ENCODE results near the gene ZNF407. TPM values are rescaled to one million over a fixed set of nuclear protein-coding genes. Genes with fewer than 3 reads are reported as not detected.

ZNF407 gene
- total RNA-seq, 1 donor from 2014 or later = 14.2 TPM

GRCh38 chr18:75035928-75036327, 438.3 kb downstream of the ZNF407 start:
- H3K4me3 Mint-ChIP-seq (ENCODE audit: unreplicated experiment) = no peak overlapping the region
- H3K27me3 Mint-ChIP-seq (ENCODE audit: unreplicated experiment) = no peaks in the 10 kb centered on the region
- peaks cover 2% of the 10 kb centered on the region for H3K4me1 Mint-ChIP-seq (ENCODE audit: unreplicated experiment)
- no peaks in the 10 kb centered on the region for H3K36me3 Mint-ChIP-seq (ENCODE audit: unreplicated experiment)
- no peak for DNase-seq (ENCODE audit: extremely low spot score, unreplicated experiment)
- no peaks in the 10 kb centered on the region for H3K9me3 Mint-ChIP-seq (ENCODE audit: unreplicated experiment)
- TF ChIP-seq CTCF (IDR thresholded peaks at IDR 0.05) = no peak
- no peak overlapping the region for H3K27ac Mint-ChIP-seq (ENCODE audit: unreplicated experiment)

GRCh38 chr18:75036917-75037688, 439.4 kb downstream of the ZNF407 start:
- Mint-ChIP-seq H3K4me3 (ENCODE audit: unreplicated experiment) (no peak overlapping the region), H3K27me3 (ENCODE audit: unreplicated experiment) (no peaks in the 10 kb centered on the region), H3K9me3 (ENCODE audit: unreplicated experiment) (no peaks in the 10 kb centered on the region), H3K4me1 (ENCODE audit: unreplicated experiment) (peaks cover 2% of the 10 kb centered on the region), H3K27ac (ENCODE audit: unreplicated experiment) (no peak overlapping the region), H3K36me3 (ENCODE audit: unreplicated experiment) (no peaks in the 10 kb centered on the region)
- DNase-seq (ENCODE audit: extremely low spot score, unreplicated experiment) = no peak
- no peak for TF ChIP-seq CTCF (IDR thresholded peaks at IDR 0.05)

GRCh38 chr18:75037689-75037955, 440.0 kb downstream of the ZNF407 start:
- no peaks in the 10 kb centered on the region for H3K9me3 Mint-ChIP-seq (ENCODE audit: unreplicated experiment)
- H3K4me1 Mint-ChIP-seq (ENCODE audit: unreplicated experiment) = peaks cover 2% of the 10 kb centered on the region
- no peaks in the 10 kb centered on the region for H3K27me3 Mint-ChIP-seq (ENCODE audit: unreplicated experiment)
- no peak overlapping the region for H3K27ac Mint-ChIP-seq (ENCODE audit: unreplicated experiment)
- H3K36me3 Mint-ChIP-seq (ENCODE audit: unreplicated experiment) = no peaks in the 10 kb centered on the region
- DNase-seq (ENCODE audit: extremely low spot score, unreplicated experiment) = no peak
- no peak overlapping the region for H3K4me3 Mint-ChIP-seq (ENCODE audit: unreplicated experiment)
- TF ChIP-seq CTCF (IDR thresholded peaks at IDR 0.05) = no peak

GRCh38 chr18:75041586-75041985, 443.9 kb downstream of the ZNF407 start:
- DNase-seq (ENCODE audit: extremely low spot score, unreplicated experiment) = no peak
- H3K4me1 Mint-ChIP-seq (ENCODE audit: unreplicated experiment) = peaks cover 2% of the 10 kb centered on the region
- TF ChIP-seq CTCF (IDR thresholded peaks at IDR 0.05) = peak; percentile 62
- H3K9me3 Mint-ChIP-seq (ENCODE audit: unreplicated experiment) = peaks cover 3% of the 10 kb centered on the region
- H3K4me3 Mint-ChIP-seq (ENCODE audit: unreplicated experiment) = no peak overlapping the region
- H3K36me3 Mint-ChIP-seq (ENCODE audit: unreplicated experiment) = no peaks in the 10 kb centered on the region
- no peak overlapping the region for H3K27ac Mint-ChIP-seq (ENCODE audit: unreplicated experiment)
- H3K27me3 Mint-ChIP-seq (ENCODE audit: unreplicated experiment) = no peaks in the 10 kb centered on the region

GRCh38 chr18:75043478-75043877, 445.8 kb downstream of the ZNF407 start:
- no peak overlapping the region for H3K27ac Mint-ChIP-seq (ENCODE audit: unreplicated experiment)
- no peaks in the 10 kb centered on the region for H3K36me3 Mint-ChIP-seq (ENCODE audit: unreplicated experiment)
- peaks cover 3% of the 10 kb centered on the region for H3K9me3 Mint-ChIP-seq (ENCODE audit: unreplicated experiment)
- H3K27me3 Mint-ChIP-seq (ENCODE audit: unreplicated experiment) = no peaks in the 10 kb centered on the region
- H3K4me1 Mint-ChIP-seq (ENCODE audit: unreplicated experiment) = peaks cover 2% of the 10 kb centered on the region
- no peak for DNase-seq (ENCODE audit: extremely low spot score, unreplicated experiment)
- H3K4me3 Mint-ChIP-seq (ENCODE audit: unreplicated experiment) = no peak overlapping the region
- no peak for TF ChIP-seq CTCF (IDR thresholded peaks at IDR 0.05)
